HepG2 (cell line): ENCODE measurements around the gene SLC44A5. TPM values are rescaled to one million over a fixed set of nuclear protein-coding genes. Genes with fewer than 3 reads are reported as not detected.
A peak's percentile ranks its signal among the peaks of the same experiment; 100 is the strongest.

Source experiments
- ATF6 ChIP-seq: sonication (generic); formaldehyde crosslinking; conservative IDR thresholded peaks from 2 replicates; pipeline ENCODE4 v1.4.0; 2020; ENCODE audit warnings: missing genetic modification reagents
- ATF7-NPFF ChIP-seq: sonication (generic); formaldehyde crosslinking; IDR thresholded peaks from 2 replicates; pipeline ENCODE4 v1.8.1; 2023; ENCODE audit warnings: mild to moderate bottlenecking, low read depth, missing genetic modification reagents, moderate library complexity
- CTCF ChIP-seq: sonication (generic); formaldehyde crosslinking; IDR thresholded peaks from 2 replicates; pipeline ENCODE4 v1.5.0; 2020; ENCODE audit warnings: mild to moderate bottlenecking, missing genetic modification reagents, moderate library complexity
- HOXA7 ChIP-seq: sonication (generic); formaldehyde crosslinking; IDR thresholded peaks from 2 replicates; pipeline ENCODE4 v1.8.1; 2022; ENCODE audit warnings: mild to moderate bottlenecking, missing genetic modification reagents, moderate library complexity
- KMT2A ChIP-seq: sonication (generic); formaldehyde crosslinking; IDR thresholded peaks from 2 replicates; pipeline ENCODE4 v1.4.0; 2020; ENCODE audit warnings: missing genetic modification reagents
- NFKBIZ ChIP-seq: IDR thresholded peaks from 2 replicates; pipeline ENCODE4 v1.6.1; 2018; ENCODE audit warnings: missing genetic modification reagents, missing compliant biosample characterization
- PTBP1 ChIP-seq: fragments of 200-400 bp; formaldehyde crosslinking; IDR thresholded peaks from 2 replicates; pipeline ENCODE4 v1.6.1; 2018; ENCODE audit warnings: low read length, low read depth; ENCODE audit not compliant: poor library complexity, severe bottlenecking
- SMC3 ChIP-seq: IDR thresholded peaks from 2 replicates; pipeline ENCODE4 v1.6.1; 2011; ENCODE audit warnings: low read length, improper control_type of control experiment
- SP140L ChIP-seq: sonication (generic); formaldehyde crosslinking; IDR thresholded peaks from 2 replicates; pipeline ENCODE4 v1.4.0; 2020; ENCODE audit warnings: missing genetic modification reagents, borderline replicate concordance
- STAG1 ChIP-seq: sonication (generic); formaldehyde crosslinking; IDR thresholded peaks from 2 replicates; pipeline ENCODE4 v1.4.0; 2020; ENCODE audit warnings: missing genetic modification reagents
- TP53 ChIP-seq: sonication (generic); formaldehyde crosslinking; conservative IDR thresholded peaks from 2 replicates; pipeline ENCODE4 v1.4.0; 2020; ENCODE audit warnings: missing genetic modification reagents
- ZC3H13 ChIP-seq: sonication (generic); formaldehyde crosslinking; IDR thresholded peaks from 2 replicates; pipeline ENCODE4 v1.8.1; 2023; ENCODE audit warnings: mild to moderate bottlenecking, missing genetic modification reagents, moderate library complexity
- ZGPAT ChIP-seq: IDR thresholded peaks from 2 replicates; pipeline ENCODE4 v1.6.1; 2016; ENCODE audit warnings: mild to moderate bottlenecking
- ZMAT3 ChIP-seq: sonication (generic); formaldehyde crosslinking; conservative IDR thresholded peaks from 2 replicates; pipeline ENCODE4 v1.7.0; 2021; ENCODE audit warnings: missing genetic modification reagents
- ZNF407 ChIP-seq: sonication (generic); formaldehyde crosslinking; IDR thresholded peaks from one replicate; pipeline ENCODE4 v1.5.1; 2020; ENCODE audit warnings: mild to moderate bottlenecking, missing genetic modification reagents; ENCODE audit errors: not compliant biosample characterization
- ZNF570 ChIP-seq: sonication (generic); formaldehyde crosslinking; IDR thresholded peaks from 2 replicates; pipeline ENCODE4 v1.4.0; 2020; ENCODE audit warnings: mild to moderate bottlenecking, missing genetic modification reagents, borderline replicate concordance
- ZNF777 ChIP-seq: sonication (generic); formaldehyde crosslinking; IDR thresholded peaks from 2 replicates; pipeline ENCODE4 v1.4.0; 2020; ENCODE audit warnings: missing genetic modification reagents
- polyA plus RNA-seq, 8 experiments: library from polyadenylated mRNA; depleted of rRNA in 3 of 8; stranded (reverse) in 7 of 8; unstranded in 1 of 8; fragments of >200 nt; fragmentation: Illumina TruSeq in 4 of 8; extraction: Trizol in 4 of 8; gene quantifications; 2 replicates each; pipeline versions ENCODE4 v1.2.1 to v1.2.3, GENCODE V29; 2011 to 2016; ENCODE audit warnings: low read depth in 4 of 8, missing spikeins in 1 of 8, mixed read lengths in 1 of 8; ENCODE audit not compliant: insufficient read depth in 1 of 8
- total RNA-seq, 5 experiments: library from RNA; depleted of rRNA; stranded (reverse); fragments of >200 nt; fragmentation: Illumina TruSeq; extraction: Trizol; gene quantifications; 2 replicates each; pipeline ENCODE4 v1.2.3, GENCODE V29; 2016; ENCODE audit warnings: low read depth in 1 of 5

SLC44A5 gene
- total and polyA plus RNA-seq, 2 of the 13 experiments (the other 11 are each of a cell fraction or from before 2014, with no cell fraction given): 8.0 to 16.0 TPM

GRCh38 chr1:75632350-75632949 lies 21.5 kb upstream of the SLC44A5 start (continued):
- TF ChIP-seq ZNF777 (CRISPR knock-in tag) (no peak), PTBP1 (no peak), SMC3 (peak; percentile 85), CTCF (peak; percentile 72), ZC3H13 (CRISPR knock-in tag) (no peak), SP140L (no peak), NFKBIZ (no peak), ATF6 (CRISPR knock-in tag) (no peak), ZMAT3 (no peak), ZNF570 (CRISPR knock-in tag) (no peak), STAG1 (CRISPR knock-in tag) (peak; percentile 71), TP53 (CRISPR knock-in tag) (no peak), ZGPAT (no peak), KMT2A (no peak), ATF7-NPFF (CRISPR knock-in tag) (no peak), ZNF407 (no peak), HOXA7 (no peak)
